A549 (cell line): Measurements from ENCODE around the gene ZBTB46.

Experiments used
- CBX2 ChIP-seq: fragments of 200-600 bp; sonication (generic); IDR thresholded peaks from 2 replicates; pipeline ENCODE4 v1.6.1; 2016; ENCODE audit warnings: low read depth, mild to moderate bottlenecking, borderline replicate concordance
- CEBPB ChIP-seq, 2 experiments: fragments of >200 bp in 1 of 2; sonication (Bioruptor Twin) in 1 of 2; formaldehyde crosslinking in 1 of 2; IDR thresholded peaks; 2 replicates each; pipeline ENCODE4 v1.6.1; 2012 to 2016
- CTCF ChIP-seq: fragments of >200 bp; sonication (Bioruptor Twin); formaldehyde crosslinking; IDR thresholded peaks from 3 replicates; pipeline ENCODE4 v1.5.1; 2016
- EP300 ChIP-seq, 2 experiments: fragments of >200 bp; sonication (Bioruptor Twin); formaldehyde crosslinking; IDR thresholded peaks; 2 replicates in 1 of 2; 3 replicates in 1 of 2; pipeline ENCODE4 v1.6.1; 2016 to 2017
- PBX3 ChIP-seq: IDR thresholded peaks from 2 replicates; pipeline ENCODE4 v1.6.1; 2012
- POLR2A ChIP-seq: IDR thresholded peaks from 2 replicates; pipeline ENCODE4 v1.6.1; 2012; ENCODE audit warnings: mild to moderate bottlenecking, low read length
- RFX5 ChIP-seq: fragments of 450-650 bp; IDR thresholded peaks from 2 replicates; pipeline ENCODE4 v1.7.1; 2014; ENCODE audit warnings: antibody characterized with exemption, mild to moderate bottlenecking, moderate library complexity
- USF2 ChIP-seq: fragments of 450-650 bp; IDR thresholded peaks from 2 replicates; pipeline ENCODE4 v1.6.1; 2014; ENCODE audit warnings: antibody characterized with exemption
- ZSCAN20 ChIP-seq: fragments of 250-450 bp; sonication (Bioruptor Pico); IDR thresholded peaks from 2 replicates; pipeline ENCODE4 v1.8.0; 2022; ENCODE audit warnings: mild to moderate bottlenecking, moderate library complexity
- TF ChIP-seq, protein P1 (sequence below): IDR thresholded peaks from 2 replicates; pipeline ENCODE4 v1.6.1; 2012

- TF ChIP-seq POLR2A (peak; percentile 68), EP300 (IDR thresholded peaks at IDR 0.05) (no peak), USF2 (peak; percentile 94), ZSCAN20 (CRISPR knock-in tag) (no peak), PBX3 (0 out of 2 replicates have a peak, but pooled peaks have one; percentile 21), CBX2 (no peak), CTCF (no peak), CEBPB (IDR thresholded peaks at IDR 0.05) (peak; percentile 83 to 96), RFX5 (peak; percentile 31; the same call in 1 of the 2 replicates)
- TF ChIP-seq, protein P1, sequence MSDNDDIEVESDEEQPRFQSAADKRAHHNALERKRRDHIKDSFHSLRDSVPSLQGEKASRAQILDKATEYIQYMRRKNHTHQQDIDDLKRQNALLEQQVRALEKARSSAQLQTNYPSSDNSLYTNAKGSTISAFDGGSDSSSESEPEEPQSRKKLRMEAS: peak; percentile 98
Measured at GRCh38 chr20:63864978-63865640, 34.0 kb upstream of the ZBTB46 start, which contains the start of gene TPD52L2.
